K562 (cell line): Measurements from ENCODE around the gene CTIF. TPM values are rescaled to one million over a fixed set of nuclear protein-coding genes. Genes with fewer than 3 reads are reported as not detected.

ENCODE experiments used
- ADNP ChIP-seq: fragments of 200-800 bp; sonication (Bioruptor generic); IDR thresholded peaks from 2 replicates; pipeline ENCODE4 v1.6.1; 2016; ENCODE audit warnings: missing genetic modification characterization, missing compliant biosample characterization
- BCL6 ChIP-seq: fragments of 250-450 bp; sonication (Bioruptor Pico); IDR thresholded peaks from 2 replicates; pipeline ENCODE4 v1.4.0; 2020
- CBFA2T3 ChIP-seq: fragments of 450-650 bp; IDR thresholded peaks from 2 replicates; pipeline ENCODE4 v1.6.1; 2017
- CEBPG ChIP-seq, 3 experiments: fragments of 200-800 bp in 1 of 3; sonication (Bioruptor generic) in 1 of 3; sonication (generic) in 1 of 3; formaldehyde crosslinking in 1 of 3; IDR thresholded peaks in 2 of 3; conservative IDR thresholded peaks in 1 of 3; 2 replicates each; pipeline versions ENCODE4 v1.6.1 to v1.8.0; 2016 to 2022; ENCODE audit warnings: missing compliant biosample characterization in 2 of 3, missing genetic modification characterization in 2 of 3, mild to moderate bottlenecking in 1 of 3, missing genetic modification reagents in 1 of 3
- CGGBP1 ChIP-seq: fragments of 250-450 bp; sonication (Bioruptor Pico); IDR thresholded peaks from 2 replicates; pipeline ENCODE4 v1.9.0; 2021; ENCODE audit warnings: mild to moderate bottlenecking
- FOXA3 ChIP-seq, 2 experiments: fragments of 450-650 bp in 1 of 2; sonication (generic) in 1 of 2; formaldehyde crosslinking; IDR thresholded peaks in 1 of 2; conservative IDR thresholded peaks in 1 of 2; 2 replicates each; pipeline versions ENCODE4 v1.4.0 to v1.8.0; 2020 to 2022; ENCODE audit warnings: mild to moderate bottlenecking in 2 of 2, missing genetic modification reagents in 1 of 2
- HDAC1 ChIP-seq, 2 experiments: fragments of 450-650 bp; IDR thresholded peaks; 2 replicates each; pipeline ENCODE4 v1.6.1; 2016 to 2017; ENCODE audit warnings: inconsistent platforms in 1 of 2, mild to moderate bottlenecking in 1 of 2, moderate library complexity in 1 of 2
- JUN ChIP-seq, 2 experiments: sonication (generic) in 1 of 2; formaldehyde crosslinking in 1 of 2; IDR thresholded peaks; 2 replicates each; pipeline versions ENCODE4 v1.6.1 to v1.8.0; 2012 to 2022; ENCODE audit warnings: borderline replicate concordance in 2 of 2, mild to moderate bottlenecking in 2 of 2, improper control_type of control experiment in 1 of 2, low read depth in 1 of 2, low read length in 1 of 2, missing genetic modification reagents in 1 of 2
- MGA ChIP-seq: fragments of 450-650 bp; IDR thresholded peaks from 2 replicates; pipeline ENCODE4 v1.6.1; 2016; ENCODE audit warnings: mild to moderate bottlenecking, moderate library complexity
- POLR2AphosphoS2 ChIP-seq: IDR thresholded peaks from 2 replicates; pipeline ENCODE4 v1.6.1; 2012; ENCODE audit warnings: low read length, improper control_type of control experiment
- RAD21 ChIP-seq, 2 experiments: fragments of 250-450 bp in 1 of 2; fragments of 450-650 bp in 1 of 2; sonication (Bioruptor Pico) in 1 of 2; formaldehyde crosslinking in 1 of 2; IDR thresholded peaks in 1 of 2; conservative IDR thresholded peaks in 1 of 2; 2 replicates each; pipeline versions ENCODE4 v1.4.0 to v1.8.0; 2020 to 2022; ENCODE audit warnings: mild to moderate bottlenecking in 2 of 2, moderate library complexity in 1 of 2
- SREBF1 ChIP-seq: fragments of 150-350 bp; IDR thresholded peaks from 2 replicates; pipeline ENCODE4 v1.6.1; 2014; ENCODE audit warnings: antibody characterized with exemption, low read depth, low read length, borderline replicate concordance
- ZBTB33 ChIP-seq: sonication (generic); formaldehyde crosslinking; IDR thresholded peaks from 2 replicates; pipeline ENCODE4 v1.8.1; 2023; ENCODE audit warnings: mild to moderate bottlenecking, missing genetic modification reagents
- polyA plus RNA-seq, 8 experiments: library from polyadenylated mRNA; depleted of rRNA in 4 of 8; stranded (reverse) in 5 of 8; unstranded in 3 of 8; fragments of >200 nt; fragmentation: Nextera tagmentation in 2 of 8; fragmentation: Illumina TruSeq in 1 of 8; extraction: Ambion mirVana in 2 of 8; extraction: Trizol in 1 of 8; gene quantifications; 2 replicates each; pipeline versions ENCODE4 v1.2.1 to v1.2.3, GENCODE V29; 2011 to 2014; ENCODE audit warnings: inconsistent platforms in 1 of 8, missing spikeins in 1 of 8
- total RNA-seq, 7 experiments: library from RNA; depleted of rRNA in 6 of 7; stranded (reverse); fragments of >200 nt in 6 of 7; fragmentation: Illumina TruSeq in 2 of 7; extraction: Trizol in 2 of 7; gene quantifications; 2 replicates each; pipeline versions ENCODE4 v1.2.1 to v1.2.3, GENCODE V29; 2011 to 2021; ENCODE audit warnings: low replicate concordance in 1 of 7

Gene CTIF
- total and polyA plus RNA-seq, 9 of the 15 experiments (the other 6 are each of a cell fraction or from before 2014, with no cell fraction given), result 0.17 to 11.5 (median 2.2) TPM

GRCh38 chr18:48834413-48835031 is 295.7 kb downstream of the CTIF start (continued):
- TF ChIP-seq RAD21 (CRISPR knock-in tag; conservative IDR thresholded peaks at IDR 0.05 in 1 of 2, IDR thresholded peaks at IDR 0.05 in 1 of 2) (no peak), CGGBP1 (CRISPR knock-in tag) (no peak), CBFA2T3 (peak; percentile 33; the same call in 1 of the 2 replicates), JUN (IDR thresholded peaks at IDR 0.05; ENCODE audit: borderline replicate concordance, low read depth, low read length) (no peak), JUN (CRISPR knock-in tag; IDR thresholded peaks at IDR 0.05; ENCODE audit: borderline replicate concordance) (no peak), ADNP (tag) (peak; percentile 80; the same call in 1 of the 2 replicates), BCL6 (CRISPR knock-in tag) (no peak), ZBTB33 (CRISPR knock-in tag) (no peak), MGA (no peak), FOXA3 (CRISPR knock-in tag; conservative IDR thresholded peaks at IDR 0.05 in 1 of 2, IDR thresholded peaks at IDR 0.05 in 1 of 2) (no peak), SREBF1 (no peak), POLR2AphosphoS2 (no peak), HDAC1 (IDR thresholded peaks at IDR 0.05) (no peak), CEBPG (CRISPR knock-in tag; IDR thresholded peaks at IDR 0.05) (no peak), CEBPG (tag; conservative IDR thresholded peaks at IDR 0.05 in 1 of 2, IDR thresholded peaks at IDR 0.05 in 1 of 2) (no peak)
